GM12801 (cell line): ENCODE measurements around the gene ZNF74.

Experiments used
- CTCF ChIP-seq: IDR thresholded peaks from one replicate; pipeline ENCODE4 v1.5.1; 2011; ENCODE audit warnings: control low read depth; ENCODE audit not compliant: insufficient read length; ENCODE audit errors: extremely low read depth

Gene ZNF74

GRCh38 chr22:20393705-20394476, at the start of gene ZNF74:
TSS of gene ZNF74 (plus strand) at chr22:20394151. CDS start at chr22:20394629, 478 bp downstream.
- TF ChIP-seq CTCF = no peak

GRCh38 chr22:20354238-20354975, 39.5 kb upstream of the ZNF74 start:
- TF ChIP-seq CTCF = no peak

- no peak for TF ChIP-seq CTCF
Observed at GRCh38 chr22:20378110-20378509, 15.8 kb upstream of the ZNF74 start.

- TF ChIP-seq CTCF = no peak
Observed at GRCh38 chr22:20380486-20380885, 13.5 kb upstream of the ZNF74 start.

- TF ChIP-seq CTCF = no peak
Observed at GRCh38 chr22:20383538-20383937, 10.4 kb upstream of the ZNF74 start.

- TF ChIP-seq CTCF = no peak
Observed at GRCh38 chr22:20384171-20384570, 9.8 kb upstream of the ZNF74 start.

GRCh38 chr22:20384865-20385264, 9.1 kb upstream of the ZNF74 start:
- no peak for TF ChIP-seq CTCF
